Measurements from ENCODE around the gene RNPEPL1. TPM values are rescaled to one million over a fixed set of nuclear protein-coding genes. Genes with fewer than 3 reads are reported as not detected.

The RNPEPL1 gene
- total RNA-seq, 4 donors from 2014 or later, result 85.0 to 175 (median 154) TPM

GRCh38 chr2:240620859-240621258 is 52.6 kb downstream of the RNPEPL1 start:
- Histone ChIP-seq H3K4me1 (peaks cover 0 to 20% (median 12%) of the 10 kb centered on the region in 4 donors), H3K27ac (peak overlapping the region in 1 of 4 donors; percentile 33), H3K27me3 (no peaks in the 10 kb centered on the region), H3K36me3 (peaks cover 0 to 60% (median 0%) of the 10 kb centered on the region in 3 donors), H3K9me3 (no peaks in the 10 kb centered on the region), H3K4me3 (no peak overlapping the region)
- no peak for TF ChIP-seq CTCF (IDR thresholded peaks at IDR 0.05)
- TF ChIP-seq POLR2A (IDR thresholded peaks at IDR 0.05), result no peak
- peak in 2 of 3 donors; percentile 29 to 46 for DNase-seq

DNA sequence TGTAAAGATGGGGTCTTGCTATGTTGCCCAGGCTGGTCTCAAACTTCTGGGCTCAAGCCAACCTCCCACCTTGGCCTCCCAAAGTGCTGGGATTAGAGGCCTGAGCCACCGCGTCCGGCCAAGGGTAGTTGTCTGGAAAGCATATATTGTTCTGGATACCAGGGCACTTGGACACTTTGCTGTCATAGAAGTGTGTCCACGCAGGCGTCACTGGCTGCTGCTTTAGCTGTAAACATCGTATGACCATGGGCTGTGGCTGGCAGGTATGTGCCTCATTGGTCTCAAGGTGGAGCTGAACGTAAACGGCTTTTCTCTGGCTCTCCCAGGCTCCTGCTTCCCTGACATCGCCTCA is 53.8 kb downstream of the RNPEPL1 start:
- Histone ChIP-seq H3K27ac (peak overlapping the region in 3 of 4 donors; percentile 35 to 58 (median 46)), H3K27me3 (no peaks in the 10 kb centered on the region), H3K4me3 (no peak overlapping the region), H3K36me3 (peaks cover 0 to 57% (median 0%) of the 10 kb centered on the region in 3 donors), H3K4me1 (peaks cover 0 to 27% (median 13%) of the 10 kb centered on the region in 4 donors), H3K9me3 (no peaks in the 10 kb centered on the region)
- TF ChIP-seq CTCF (IDR thresholded peaks at IDR 0.05), result no peak
- no peak for TF ChIP-seq POLR2A (IDR thresholded peaks at IDR 0.05)
- DNase-seq, result peak in 2 of 3 donors; percentile 31 to 43

DNA sequence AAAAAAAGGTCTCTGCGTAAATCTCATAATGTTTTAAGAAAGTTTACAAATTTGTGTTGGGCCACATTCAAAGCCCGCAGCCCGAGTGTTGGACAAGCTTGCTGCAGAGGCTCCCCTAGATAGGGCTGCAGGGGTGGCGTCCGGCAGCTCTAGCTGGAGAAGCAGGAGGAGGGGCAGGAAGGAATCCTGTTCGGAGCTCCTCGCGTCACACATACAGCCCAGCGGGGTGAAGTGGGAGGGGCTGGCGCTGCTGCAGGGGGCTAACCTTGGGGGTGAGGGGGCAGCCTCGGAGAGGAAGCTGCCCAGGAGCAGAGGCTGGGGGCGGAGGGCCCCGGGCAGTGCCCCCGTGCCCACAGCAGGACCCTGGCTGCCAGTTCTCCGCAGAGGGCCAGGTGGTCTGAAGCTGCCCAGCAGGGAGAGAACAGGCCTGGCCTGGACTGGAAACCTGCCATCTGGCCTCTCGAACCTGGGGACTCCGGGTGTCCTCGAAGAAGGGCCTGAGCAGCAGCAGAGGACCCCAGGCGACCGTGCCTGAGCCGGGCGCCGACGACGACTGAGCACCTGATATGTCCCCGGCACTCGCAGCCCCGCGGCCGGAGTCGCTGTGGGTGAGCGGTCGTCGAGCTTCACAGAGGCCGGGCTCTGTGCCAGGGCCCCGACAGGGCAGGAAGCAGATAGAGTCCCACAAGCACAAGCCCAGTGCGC is 54.4 kb downstream of the RNPEPL1 start:
- DNase-seq, result peak; percentile 56 to 80 (median 59)
- Histone ChIP-seq H3K27me3 (no peaks in the 10 kb centered on the region), H3K4me3 (no peak overlapping the region), H3K4me1 (peaks cover 0 to 30% (median 15%) of the 10 kb centered on the region in 4 donors), H3K27ac (peak overlapping the region; percentile 22 to 55 (median 50)), H3K9me3 (no peaks in the 10 kb centered on the region), H3K36me3 (peaks cover 0 to 55% (median 0%) of the 10 kb centered on the region in 3 donors)
- no peak for TF ChIP-seq POLR2A (IDR thresholded peaks at IDR 0.05)
- no peak for TF ChIP-seq CTCF (IDR thresholded peaks at IDR 0.05)

- peaks cover 0 to 30% (median 15%) of the 10 kb centered on the region in 4 donors for H3K4me1 ChIP-seq
- no peak for TF ChIP-seq POLR2A (IDR thresholded peaks at IDR 0.05)
- no peak for TF ChIP-seq CTCF (IDR thresholded peaks at IDR 0.05)
- H3K27me3 ChIP-seq, result no peaks in the 10 kb centered on the region
- H3K36me3 ChIP-seq, result peaks cover 0 to 55% (median 0%) of the 10 kb centered on the region in 3 donors
- no peak overlapping the region for H3K4me3 ChIP-seq
- H3K27ac ChIP-seq, result peak overlapping the region in 3 of 4 donors; percentile 32 to 65 (median 46)
- H3K9me3 ChIP-seq, result no peaks in the 10 kb centered on the region
- DNase-seq, result peak in 2 of 3 donors; percentile 45 to 49
These were observed 55.3 kb downstream of the RNPEPL1 start for GRCh38 chr2:240623531-240624010.

GRCh38 chr2:240624011-240624949 is 56.0 kb downstream of the RNPEPL1 start:
- no peak overlapping the region for H3K4me3 ChIP-seq
- no peak for TF ChIP-seq POLR2A (IDR thresholded peaks at IDR 0.05)
- no peak for TF ChIP-seq CTCF (IDR thresholded peaks at IDR 0.05)
- peak in 2 of 3 donors; percentile 50 for DNase-seq

More at GRCh38 chr2:240624011-240624949, 56.0 kb downstream of the RNPEPL1 start:
- H3K27me3 ChIP-seq, result no peaks in the 10 kb centered on the region
- H3K36me3 ChIP-seq, result peaks cover 0 to 53% (median 0%) of the 10 kb centered on the region in 3 donors
- no peaks in the 10 kb centered on the region for H3K9me3 ChIP-seq
- peak overlapping the region; percentile 50 to 65 (median 58) for H3K27ac ChIP-seq
- peaks cover 0 to 30% (median 15%) of the 10 kb centered on the region in 4 donors for H3K4me1 ChIP-seq

All from Peyer's patch (tissue), 4 donors.